HG02623 (cell line): ENCODE data around the gene ACAD8.
"Not testable (repeated sequence)": the region's sequence is repeated elsewhere in the genome, so short reads cannot be mapped to it uniquely, and the experiment has no call there.

Experiments
- ATAC-seq: cut with Tn5 transposase; IDR thresholded peaks from one replicate; pipeline ENCODE4 v1.9.1; 2021; ENCODE audit warnings: moderate library complexity; ENCODE audit not compliant: unreplicated experiment

ACAD8 gene

GRCh38 chr11:134266440-134266839, 13.1 kb downstream of the ACAD8 start:
- no peak for ATAC-seq

GRCh38 chr11:134266841-134267251, 13.5 kb downstream of the ACAD8 start:
- no peak for ATAC-seq

GRCh38 chr11:134267461-134267860, 14.1 kb downstream of the ACAD8 start:
- ATAC-seq = no peak

- no peak for ATAC-seq
Measured at GRCh38 chr11:134267966-134268365, 14.6 kb downstream of the ACAD8 start.

- ATAC-seq = no peak
Measured at GRCh38 chr11:134270250-134270714, 16.9 kb downstream of the ACAD8 start.

GRCh38 chr11:134271978-134272377, 18.6 kb downstream of the ACAD8 start:
- ATAC-seq = no peak

- no peak for ATAC-seq
Measured at GRCh38 chr11:134272381-134273316, 19.3 kb downstream of the ACAD8 start.

GRCh38 chr11:134273317-134273712, 19.9 kb downstream of the ACAD8 start:
- ATAC-seq = no peak

GRCh38 chr11:134275188-134275533, 21.8 kb downstream of the ACAD8 start:
- no peak for ATAC-seq

GRCh38 chr11:134275534-134276395, 22.4 kb downstream of the ACAD8 start, which contains the start of gene GLB1L3:
Gene GLB1L3 (plus strand): TSS chr11:134276379. CDS start chr11:134276741, 362 bp downstream.
- peak; percentile 58 for ATAC-seq

- peak; percentile 21 for ATAC-seq
Measured at GRCh38 chr11:134276396-134277182, 23.2 kb downstream of the ACAD8 start.

- ATAC-seq = no peak
Measured at GRCh38 chr11:134277183-134278001, 24.0 kb downstream of the ACAD8 start.

- ATAC-seq = no peak
Measured at GRCh38 chr11:134278356-134278755, 25.0 kb downstream of the ACAD8 start.

- not testable (repeated sequence) for ATAC-seq
Measured at GRCh38 chr11:134281635-134282034, 28.3 kb downstream of the ACAD8 start.

- ATAC-seq = no peak
Measured at GRCh38 chr11:134282121-134283045, 29.0 kb downstream of the ACAD8 start.

GRCh38 chr11:134283461-134284230, 30.3 kb downstream of the ACAD8 start:
- no peak for ATAC-seq

- not testable (repeated sequence) for ATAC-seq
Measured at GRCh38 chr11:134284349-134284748, 31.0 kb downstream of the ACAD8 start.

GRCh38 chr11:134287561-134287960, 34.2 kb downstream of the ACAD8 start:
- ATAC-seq = no peak
